Panc1 (cell line): ENCODE results near the gene CCDC77. TPM values are rescaled to one million over a fixed set of nuclear protein-coding genes. Genes with fewer than 3 reads are reported as not detected.

Source experiments
- ATAC-seq: fragments of 200-7000 bp; cut with Tn5 transposase; 2 replicates; pipeline ENCODE4 v1.9.1; 2020; ENCODE audit warnings: mild to moderate bottlenecking, moderate library complexity
- BruUV-seq: library from RNA; stranded (reverse); fragments of 400-500 nt; replicated peaks from 2 replicates; lab custom pipeline; 2021; lab: Mats Ljungman, UMichigan
- CTCF ChIA-PET: fragments of 300-600 bp; sonication (Branson Sonifier 250); formaldehyde crosslinking; loops from one replicate; lab custom pipeline; 2022; ENCODE audit warnings: antibody characterized with exemption; lab: Charles Lee
- POLR2A ChIA-PET: fragments of 300-600 bp; sonication (Branson Sonifier 250); formaldehyde crosslinking; loops from one replicate; lab custom pipeline; 2022; ENCODE audit warnings: antibody characterized with exemption; lab: Charles Lee
- DNase-seq: peaks from one replicate; pipeline ENCODE4 v3.0.0-alpha.2; 2010; ENCODE audit warnings: low read depth, low spot score
- H3K27ac ChIP-seq: 2 replicates; pipeline ENCODE4 v1.5.1; 2011; ENCODE audit warnings: mild to moderate bottlenecking, low read length, inconsistent platforms
- H3K27me3 ChIP-seq: fragments of 200-500 bp; sonication (Bioruptor generic); 2 replicates; pipeline ENCODE4 v1.6.0; 2014; ENCODE audit warnings: low read length, inconsistent platforms; ENCODE audit not compliant: control insufficient read depth, insufficient read depth
- H3K36me3 ChIP-seq: fragments of 200-500 bp; sonication (Bioruptor generic); 2 replicates; pipeline ENCODE4 v1.5.1; 2014; ENCODE audit warnings: inconsistent platforms, mild to moderate bottlenecking, low read length, moderate library complexity; ENCODE audit not compliant: control insufficient read depth, insufficient read depth
- H3K4me1 ChIP-seq: 2 replicates; pipeline ENCODE4 v1.5.1; 2011; ENCODE audit warnings: inconsistent platforms, mild to moderate bottlenecking, low read length, moderate library complexity; ENCODE audit not compliant: control insufficient read depth, insufficient read depth
- H3K4me3 ChIP-seq, 2 experiments: 2 replicates each; pipeline ENCODE4 v1.5.1; 2011 to 2012; ENCODE audit warnings: low read depth in 2 of 2, low read length in 2 of 2, mild to moderate bottlenecking in 2 of 2, inconsistent platforms in 1 of 2, moderate library complexity in 1 of 2
- H3K9me3 ChIP-seq: fragments of 200-500 bp; sonication (Bioruptor generic); 2 replicates; pipeline ENCODE4 v1.5.1; 2014; ENCODE audit warnings: low read depth, mild to moderate bottlenecking, inconsistent platforms, low read length, moderate library complexity; ENCODE audit not compliant: control insufficient read depth, insufficient read depth
- POLR2AphosphoS5 ChIP-seq: IDR thresholded peaks from 2 replicates; pipeline ENCODE4 v1.6.1; 2012; ENCODE audit warnings: mild to moderate bottlenecking, low read depth, low read length, moderate library complexity
- SIN3A ChIP-seq: IDR thresholded peaks from 2 replicates; pipeline ENCODE4 v1.6.1; 2012; ENCODE audit warnings: low read depth, mild to moderate bottlenecking, low read length, moderate library complexity, borderline replicate concordance; ENCODE audit not compliant: insufficient read depth
- TCF7L2 ChIP-seq: IDR thresholded peaks from 2 replicates; pipeline ENCODE4 v1.6.1; 2011; ENCODE audit warnings: mild to moderate bottlenecking, low read depth, low read length, inconsistent platforms
- in situ Hi-C: cut with HindIII; loops from 2 replicates; pipeline ENCODE4 v1.10.0; 2016; ENCODE audit warnings: low sequenced_read_pairs, low pct_unique_long_range_greater_than_20kb
- intact Hi-C: fragments of 100-400 bp; cut with micrococcal nuclease; formaldehyde crosslinking; loops from one replicate; pipeline ENCODE4 v1.10.0; 2022; ENCODE audit not compliant: unreplicated experiment
- total RNA-seq: library from RNA; stranded (reverse); gene quantifications from one replicate; pipeline ENCODE4 v1.2.1, GENCODE V29; 2021; ENCODE audit not compliant: unreplicated experiment
- TF ChIP-seq, protein P1 (sequence below): fragments of 450-650 bp; IDR thresholded peaks from 2 replicates; pipeline ENCODE4 v1.5.1; 2017; ENCODE audit warnings: mild to moderate bottlenecking
- TF ChIP-seq, protein P2 (sequence below), 2 experiments: IDR thresholded peaks; 2 replicates each; pipeline ENCODE4 v1.6.1; 2011 to 2012; ENCODE audit warnings: low read depth in 2 of 2, control low read depth in 1 of 2, low read length in 1 of 2, mild to moderate bottlenecking in 1 of 2, moderate library complexity in 1 of 2; ENCODE audit not compliant: insufficient read depth in 1 of 2

Gene CCDC77
- total RNA-seq, 1 experiment from 2014 or later, result 9.8 TPM

DNA sequence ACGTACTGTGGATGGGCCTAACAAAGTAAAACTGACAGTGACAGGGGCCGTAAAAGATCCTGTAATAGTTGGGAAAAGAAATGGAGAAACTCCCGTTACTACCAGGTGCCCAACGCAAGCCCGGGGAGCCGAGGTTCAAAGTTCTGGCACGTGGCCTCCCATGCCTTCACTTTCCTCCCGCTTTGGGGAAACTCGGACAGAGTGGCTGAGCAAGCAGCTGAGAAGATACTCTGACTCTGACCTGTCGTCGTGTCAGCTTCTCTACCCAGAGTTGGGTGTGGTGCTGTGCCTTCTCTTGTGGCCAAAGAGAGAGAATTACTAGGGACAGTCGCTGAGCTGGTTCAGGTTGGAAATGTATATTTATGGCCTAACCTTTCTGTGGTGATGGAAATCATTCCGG lies 60.0 kb downstream of the CCDC77 start:
- H3K27me3 ChIP-seq, result peaks cover 10% of the 10 kb centered on the region

DNA sequence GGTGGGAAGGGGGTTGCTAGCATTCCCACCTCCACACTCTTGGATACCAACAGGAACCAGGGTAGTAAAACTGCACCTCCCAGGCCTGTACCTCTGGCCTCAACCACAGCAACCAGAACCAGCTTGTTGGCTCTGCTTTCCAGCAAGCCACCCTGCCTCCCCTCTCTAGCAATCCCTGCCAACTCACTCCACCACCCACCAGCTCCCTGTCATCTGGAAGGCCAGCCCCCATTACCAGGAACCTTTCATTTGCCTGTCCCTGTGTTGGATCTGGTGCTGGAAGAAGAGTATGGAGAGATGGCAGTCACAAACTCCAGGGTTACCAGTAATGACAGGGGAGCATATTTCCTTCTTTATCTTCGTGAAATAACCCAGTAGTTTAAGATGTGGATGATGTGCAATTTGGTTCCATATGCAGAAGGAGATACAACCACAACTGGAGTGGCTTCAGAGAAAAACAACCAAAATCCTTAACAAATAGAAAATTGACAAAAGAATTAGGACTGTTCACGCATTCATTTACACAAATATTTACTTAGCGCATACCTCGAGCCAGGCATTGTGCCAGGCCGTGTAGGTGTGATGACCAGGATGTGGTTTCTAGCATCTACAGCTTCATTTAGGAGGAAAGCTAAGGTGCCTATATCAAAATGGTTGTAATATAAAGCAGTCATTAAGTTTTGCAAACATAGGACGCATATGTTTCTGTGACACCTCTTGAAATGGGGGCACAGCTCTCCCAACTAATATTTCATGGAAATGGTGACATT lies 61.7 kb downstream of the CCDC77 start:
- no peaks in the 10 kb centered on the region for H3K36me3 ChIP-seq
- TF ChIP-seq POLR2AphosphoS5 (no peak), SIN3A (no peak), TCF7L2 (no peak)
- TF ChIP-seq, protein P1, sequence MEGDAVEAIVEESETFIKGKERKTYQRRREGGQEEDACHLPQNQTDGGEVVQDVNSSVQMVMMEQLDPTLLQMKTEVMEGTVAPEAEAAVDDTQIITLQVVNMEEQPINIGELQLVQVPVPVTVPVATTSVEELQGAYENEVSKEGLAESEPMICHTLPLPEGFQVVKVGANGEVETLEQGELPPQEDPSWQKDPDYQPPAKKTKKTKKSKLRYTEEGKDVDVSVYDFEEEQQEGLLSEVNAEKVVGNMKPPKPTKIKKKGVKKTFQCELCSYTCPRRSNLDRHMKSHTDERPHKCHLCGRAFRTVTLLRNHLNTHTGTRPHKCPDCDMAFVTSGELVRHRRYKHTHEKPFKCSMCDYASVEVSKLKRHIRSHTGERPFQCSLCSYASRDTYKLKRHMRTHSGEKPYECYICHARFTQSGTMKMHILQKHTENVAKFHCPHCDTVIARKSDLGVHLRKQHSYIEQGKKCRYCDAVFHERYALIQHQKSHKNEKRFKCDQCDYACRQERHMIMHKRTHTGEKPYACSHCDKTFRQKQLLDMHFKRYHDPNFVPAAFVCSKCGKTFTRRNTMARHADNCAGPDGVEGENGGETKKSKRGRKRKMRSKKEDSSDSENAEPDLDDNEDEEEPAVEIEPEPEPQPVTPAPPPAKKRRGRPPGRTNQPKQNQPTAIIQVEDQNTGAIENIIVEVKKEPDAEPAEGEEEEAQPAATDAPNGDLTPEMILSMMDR, result no peak
- TF ChIP-seq, protein P2, sequence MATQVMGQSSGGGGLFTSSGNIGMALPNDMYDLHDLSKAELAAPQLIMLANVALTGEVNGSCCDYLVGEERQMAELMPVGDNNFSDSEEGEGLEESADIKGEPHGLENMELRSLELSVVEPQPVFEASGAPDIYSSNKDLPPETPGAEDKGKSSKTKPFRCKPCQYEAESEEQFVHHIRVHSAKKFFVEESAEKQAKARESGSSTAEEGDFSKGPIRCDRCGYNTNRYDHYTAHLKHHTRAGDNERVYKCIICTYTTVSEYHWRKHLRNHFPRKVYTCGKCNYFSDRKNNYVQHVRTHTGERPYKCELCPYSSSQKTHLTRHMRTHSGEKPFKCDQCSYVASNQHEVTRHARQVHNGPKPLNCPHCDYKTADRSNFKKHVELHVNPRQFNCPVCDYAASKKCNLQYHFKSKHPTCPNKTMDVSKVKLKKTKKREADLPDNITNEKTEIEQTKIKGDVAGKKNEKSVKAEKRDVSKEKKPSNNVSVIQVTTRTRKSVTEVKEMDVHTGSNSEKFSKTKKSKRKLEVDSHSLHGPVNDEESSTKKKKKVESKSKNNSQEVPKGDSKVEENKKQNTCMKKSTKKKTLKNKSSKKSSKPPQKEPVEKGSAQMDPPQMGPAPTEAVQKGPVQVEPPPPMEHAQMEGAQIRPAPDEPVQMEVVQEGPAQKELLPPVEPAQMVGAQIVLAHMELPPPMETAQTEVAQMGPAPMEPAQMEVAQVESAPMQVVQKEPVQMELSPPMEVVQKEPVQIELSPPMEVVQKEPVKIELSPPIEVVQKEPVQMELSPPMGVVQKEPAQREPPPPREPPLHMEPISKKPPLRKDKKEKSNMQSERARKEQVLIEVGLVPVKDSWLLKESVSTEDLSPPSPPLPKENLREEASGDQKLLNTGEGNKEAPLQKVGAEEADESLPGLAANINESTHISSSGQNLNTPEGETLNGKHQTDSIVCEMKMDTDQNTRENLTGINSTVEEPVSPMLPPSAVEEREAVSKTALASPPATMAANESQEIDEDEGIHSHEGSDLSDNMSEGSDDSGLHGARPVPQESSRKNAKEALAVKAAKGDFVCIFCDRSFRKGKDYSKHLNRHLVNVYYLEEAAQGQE (IDR thresholded peaks at IDR 0.05; ENCODE audit: insufficient read depth in 1 of 2, low read depth in 2 of 2, low read length in 1 of 2), result no peak
- DNase-seq, result no peak
- no peak overlapping the region for H3K27ac ChIP-seq
- CTCF ChIA-PET, result interaction anchor here (0.5 to 0.6 kb wide), 2 partner anchors 10 to 56 kb away, joined by 3 to 7 read pairs; no protein-coding TSS in a partner anchor
- in situ Hi-C loops (no loop called here), intact Hi-C loops (no loop called here)
- ATAC-seq, result no peak
- no peaks in the 10 kb centered on the region for H3K9me3 ChIP-seq
- no peak overlapping the region for H3K4me3 ChIP-seq
- POLR2A ChIA-PET, result no interaction called here
- BruUV-seq, result no TSS peak
- H3K27me3 ChIP-seq, result peaks cover 6% of the 10 kb centered on the region
- no peaks in the 10 kb centered on the region; the same call in 1 of the 2 replicates for H3K4me1 ChIP-seq

More for the DNA sequence above, 60.0 kb downstream of the CCDC77 start:
- Histone ChIP-seq H3K4me3 (peak overlapping the region in 1 of 2 experiments; percentile 31; a peak in 1 of 4 replicates), H3K9me3 (no peaks in the 10 kb centered on the region), H3K27ac (no peak overlapping the region), H3K4me1 (no peaks in the 10 kb centered on the region; the same call in 1 of the 2 replicates), H3K36me3 (no peaks in the 10 kb centered on the region)
- ChIA-PET CTCF (no interaction called here), POLR2A (no interaction called here)
- intact Hi-C loops, result no loop called here
- no peak for ATAC-seq
- DNase-seq, result no peak
- BruUV-seq, result no TSS peak
- in situ Hi-C loops, result no loop called here
- TF ChIP-seq SIN3A, result no peak
- no peak for TF ChIP-seq TCF7L2
- TF ChIP-seq POLR2AphosphoS5, result no peak
